ENCODE data around the gene ZC2HC1C.
A peak's percentile ranks its signal among the peaks of the same experiment; 100 is the strongest.

The ZC2HC1C gene

GRCh38 chr14:75069121-75069810 is at the start of gene ZC2HC1C:
ZC2HC1C (plus strand) TSS chr14:75069641; CDS start chr14:75070574, 933 bp downstream.
- peak; percentile 93 for FAIRE-seq
- peak; percentile 91 for DNase-seq (ENCODE audit: insufficient read length, low spot score)

GRCh38 chr14:75022655-75023054 is 46.8 kb upstream of the ZC2HC1C start:
- peak; percentile 96 for FAIRE-seq
- peak; percentile 57 for DNase-seq (ENCODE audit: insufficient read length, low spot score)

- FAIRE-seq (peak; percentile 90), DNase-seq (ENCODE audit: insufficient read length, low spot score) (no peak)
Measured at GRCh38 chr14:75023108-75023507, 46.3 kb upstream of the ZC2HC1C start.

GRCh38 chr14:75025082-75025481 is 44.4 kb upstream of the ZC2HC1C start:
- FAIRE-seq = peak; percentile 59

GRCh38 chr14:75025876-75026275 is 43.6 kb upstream of the ZC2HC1C start:
- DNase-seq (ENCODE audit: insufficient read length, low spot score) (no peak), FAIRE-seq (no peak)

More at GRCh38 chr14:75025082-75025481, 44.4 kb upstream of the ZC2HC1C start:
- no peak for DNase-seq (ENCODE audit: insufficient read length, low spot score)

GRCh38 chr14:75030147-75030546 is 39.3 kb upstream of the ZC2HC1C start:
- no peak for DNase-seq (ENCODE audit: insufficient read length, low spot score)
- peak; percentile 40 for FAIRE-seq

- DNase-seq (ENCODE audit: insufficient read length, low spot score) = no peak
- FAIRE-seq = no peak
Measured at GRCh38 chr14:75032939-75033338, 36.5 kb upstream of the ZC2HC1C start.

GRCh38 chr14:75040507-75040906 is 28.9 kb upstream of the ZC2HC1C start:
- DNase-seq (ENCODE audit: insufficient read length, low spot score) (no peak), FAIRE-seq (peak; percentile 40)

- no peak for FAIRE-seq
Measured at GRCh38 chr14:75040959-75041358, 28.5 kb upstream of the ZC2HC1C start.

GRCh38 chr14:75041613-75042012 is 27.8 kb upstream of the ZC2HC1C start:
- FAIRE-seq = peak; percentile 81

More at GRCh38 chr14:75040959-75041358, 28.5 kb upstream of the ZC2HC1C start:
- DNase-seq (ENCODE audit: insufficient read length, low spot score) = no peak

GRCh38 chr14:75042035-75042434 is 27.4 kb upstream of the ZC2HC1C start:
- FAIRE-seq (peak; percentile 69), DNase-seq (ENCODE audit: insufficient read length, low spot score) (no peak)

More at GRCh38 chr14:75041613-75042012, 27.8 kb upstream of the ZC2HC1C start:
- DNase-seq (ENCODE audit: insufficient read length, low spot score) = no peak

- FAIRE-seq = peak; percentile 31
- peak; percentile 67 for DNase-seq (ENCODE audit: insufficient read length, low spot score)
Measured at GRCh38 chr14:75044322-75044721, 25.1 kb upstream of the ZC2HC1C start.

GRCh38 chr14:75044752-75045151 is 24.7 kb upstream of the ZC2HC1C start:
- DNase-seq (ENCODE audit: insufficient read length, low spot score) (no peak), FAIRE-seq (no peak)

GRCh38 chr14:75046275-75046674 is 23.2 kb upstream of the ZC2HC1C start:
- FAIRE-seq (peak; percentile 80), DNase-seq (ENCODE audit: insufficient read length, low spot score) (no peak)

- no peak for FAIRE-seq
Measured at GRCh38 chr14:75046899-75047298, 22.5 kb upstream of the ZC2HC1C start.

GRCh38 chr14:75047506-75047905 is 21.9 kb upstream of the ZC2HC1C start:
- FAIRE-seq (no peak), DNase-seq (ENCODE audit: insufficient read length, low spot score) (no peak)

More at GRCh38 chr14:75046899-75047298, 22.5 kb upstream of the ZC2HC1C start:
- no peak for DNase-seq (ENCODE audit: insufficient read length, low spot score)

- DNase-seq (ENCODE audit: insufficient read length, low spot score) (no peak), FAIRE-seq (no peak)
Measured at GRCh38 chr14:75048101-75048500, 21.3 kb upstream of the ZC2HC1C start.

GRCh38 chr14:75049136-75049535 is 20.3 kb upstream of the ZC2HC1C start:
- DNase-seq (ENCODE audit: insufficient read length, low spot score) (no peak), FAIRE-seq (no peak)

- no peak for DNase-seq (ENCODE audit: insufficient read length, low spot score)
- peak; percentile 16 for FAIRE-seq
Measured at GRCh38 chr14:75049731-75050201, 19.7 kb upstream of the ZC2HC1C start.

GRCh38 chr14:75050852-75051555 is 18.4 kb upstream of the ZC2HC1C start, which contains the start of gene MLH3:
MLH3 (minus strand) TSS chr14:75051467; CDS start chr14:75049655, 1,812 bp downstream.
- FAIRE-seq = peak; percentile 98
- peak; percentile 100 for DNase-seq (ENCODE audit: insufficient read length, low spot score)

- FAIRE-seq (no peak), DNase-seq (ENCODE audit: insufficient read length, low spot score) (no peak)
Measured at GRCh38 chr14:75051556-75051899, 17.9 kb upstream of the ZC2HC1C start.
